Fibroblast of peridontal ligament (primary cell): ENCODE measurements around the gene LRIT2.

Experiments used
- DNase-seq: peaks from one replicate; pipeline ENCODE4 v3.0.0-alpha.2; 2010; ENCODE audit errors: extremely low read depth

Gene LRIT2

GRCh38 chr10:84243759-84244158, 18.4 kb upstream of the LRIT2 start:
- no peak for DNase-seq

GRCh38 chr10:84241185-84241790, 15.9 kb upstream of the LRIT2 start, which contains the start of gene LRIT1:
Gene LRIT1 (minus strand): TSS chr10:84241546. CDS start chr10:84241439, 107 bp downstream.
- DNase-seq: no peak

GRCh38 chr10:84238909-84239308, 13.6 kb upstream of the LRIT2 start:
- DNase-seq: no peak

DNA sequence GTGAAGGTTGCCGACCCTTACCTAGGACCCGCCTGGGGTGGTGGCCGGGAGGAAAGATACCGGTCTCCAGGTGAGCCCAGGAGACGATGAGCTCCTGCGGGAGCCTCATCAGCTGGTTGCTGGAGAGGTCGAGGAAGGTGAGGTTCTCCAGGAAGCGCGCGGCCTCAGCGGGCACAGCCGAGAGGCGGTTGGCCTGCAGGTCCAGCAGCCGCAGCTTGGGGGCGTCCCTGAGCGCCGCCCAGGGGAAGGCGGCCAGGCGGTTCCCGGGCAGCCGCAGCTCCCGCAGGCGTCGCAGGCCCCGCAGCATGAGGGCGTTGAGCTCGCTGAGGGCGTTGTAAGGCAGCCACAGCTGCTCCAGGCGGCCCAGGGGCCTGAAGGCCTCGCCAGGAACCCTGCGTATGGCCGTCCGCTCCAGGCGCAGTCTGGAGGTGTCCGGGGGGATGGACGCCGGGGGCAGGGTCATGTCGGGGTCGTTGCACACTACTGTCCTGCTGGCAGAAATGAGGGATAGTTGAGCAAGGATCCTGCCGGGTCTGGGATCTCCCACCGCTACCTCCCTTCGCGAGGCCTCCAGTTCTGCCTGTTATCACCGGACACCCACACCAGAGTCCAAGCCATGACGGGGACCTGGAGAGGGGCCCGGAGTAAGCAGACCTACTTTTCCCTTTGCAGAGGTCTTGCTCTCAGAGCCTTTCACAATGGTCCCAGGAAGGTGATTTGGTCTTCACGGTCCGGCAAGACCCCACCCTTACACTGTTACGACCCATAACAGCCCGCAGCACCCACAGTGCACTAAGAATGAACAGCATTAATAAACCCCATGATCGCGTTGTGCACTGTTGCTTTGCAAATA, 12.1 kb upstream of the LRIT2 start:
- DNase-seq: no peak

- DNase-seq: no peak
Observed at GRCh38 chr10:84236807-84237198, 11.5 kb upstream of the LRIT2 start.

- no peak for DNase-seq
Observed at GRCh38 chr10:84235096-84235495, 9.8 kb upstream of the LRIT2 start.

- no peak for DNase-seq
Observed at GRCh38 chr10:84234479-84234878, 9.1 kb upstream of the LRIT2 start.

- DNase-seq: no peak
Observed at GRCh38 chr10:84233940-84234339, 8.6 kb upstream of the LRIT2 start.

GRCh38 chr10:84232376-84232775, 7.0 kb upstream of the LRIT2 start:
- no peak for DNase-seq

DNA sequence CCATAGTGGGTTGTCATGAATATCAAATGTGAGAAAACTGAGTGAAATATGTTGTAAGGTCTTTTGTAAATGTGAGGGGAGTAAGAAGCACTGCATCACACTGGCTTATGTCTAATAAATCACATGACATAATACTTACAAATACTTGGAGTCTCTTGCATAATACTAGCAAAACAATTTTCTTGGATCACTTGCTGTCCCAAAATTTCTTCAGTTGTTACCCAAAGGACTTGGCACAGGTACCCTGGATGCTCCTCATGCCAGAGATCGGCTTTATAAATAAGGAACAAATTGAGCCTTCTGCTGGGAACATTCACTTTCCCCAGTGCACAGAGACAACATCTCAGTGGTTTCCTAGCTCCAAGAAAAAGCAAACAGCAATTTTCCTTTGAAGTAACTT, 5.0 kb upstream of the LRIT2 start:
- DNase-seq: no peak

DNA sequence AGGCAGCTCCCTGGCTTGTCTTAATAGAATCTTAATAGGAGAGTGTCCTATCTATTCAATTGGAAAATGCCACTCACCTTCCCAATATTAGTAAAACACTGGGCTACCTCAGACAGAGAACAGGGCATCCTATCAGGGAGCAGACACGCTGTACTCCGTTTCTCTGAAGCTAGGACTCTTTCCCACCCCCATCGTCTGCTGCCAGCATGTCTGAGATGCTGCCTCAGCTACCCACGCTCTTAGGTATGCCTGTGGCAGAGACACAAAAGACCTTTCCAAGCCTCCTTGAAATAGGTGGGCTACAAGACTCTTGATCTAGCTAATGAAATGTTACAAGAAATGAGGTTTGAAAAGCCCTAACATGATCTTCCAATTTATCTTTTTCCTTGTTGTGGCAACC, 2.5 kb upstream of the LRIT2 start:
- DNase-seq: no peak

DNA sequence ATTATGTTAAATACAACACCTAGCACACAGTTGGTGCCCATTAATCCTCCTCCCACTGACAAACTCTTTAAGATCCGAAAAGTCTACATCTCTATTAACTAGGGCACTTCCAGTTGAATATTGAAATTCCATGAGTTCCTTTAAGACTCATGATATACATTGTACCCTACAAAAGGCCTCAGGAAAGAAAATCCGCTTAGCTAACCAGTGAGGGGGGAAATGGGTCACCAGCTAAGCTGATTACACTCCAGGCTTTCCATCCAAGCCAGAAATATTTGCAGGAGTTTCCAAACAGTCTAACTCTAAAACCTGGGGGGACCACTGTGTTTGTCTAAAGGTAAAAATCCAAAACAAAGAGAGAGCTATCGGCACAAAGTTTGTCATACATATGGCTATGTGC, 1.3 kb upstream of the LRIT2 start:
- no peak for DNase-seq

GRCh38 chr10:84224411-84225028, 824 bp downstream of the LRIT2 start:
- no peak for DNase-seq

DNA sequence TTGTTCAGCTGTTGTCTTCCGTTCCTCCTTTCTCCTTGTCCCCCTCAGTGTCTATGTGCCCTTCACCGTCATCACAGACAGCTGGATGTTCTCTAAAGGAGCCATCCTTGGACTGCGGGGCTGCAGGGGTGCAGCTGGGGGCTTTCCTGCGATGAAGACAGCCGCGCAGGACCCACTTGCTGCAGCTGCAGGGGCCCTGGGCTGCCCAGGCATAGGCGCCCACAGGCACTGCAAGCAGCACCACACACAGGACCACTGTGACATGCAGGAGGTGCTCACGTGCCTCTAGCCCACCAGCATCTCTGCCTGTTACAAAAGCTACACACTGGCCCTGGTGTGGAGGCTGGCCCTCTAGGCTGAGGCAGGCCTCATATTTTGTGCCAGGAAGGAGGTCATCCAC, 3.4 kb downstream of the LRIT2 start:
- DNase-seq: no peak

GRCh38 chr10:84217746-84218145, 7.6 kb downstream of the LRIT2 start:
- DNase-seq: no peak

DNA sequence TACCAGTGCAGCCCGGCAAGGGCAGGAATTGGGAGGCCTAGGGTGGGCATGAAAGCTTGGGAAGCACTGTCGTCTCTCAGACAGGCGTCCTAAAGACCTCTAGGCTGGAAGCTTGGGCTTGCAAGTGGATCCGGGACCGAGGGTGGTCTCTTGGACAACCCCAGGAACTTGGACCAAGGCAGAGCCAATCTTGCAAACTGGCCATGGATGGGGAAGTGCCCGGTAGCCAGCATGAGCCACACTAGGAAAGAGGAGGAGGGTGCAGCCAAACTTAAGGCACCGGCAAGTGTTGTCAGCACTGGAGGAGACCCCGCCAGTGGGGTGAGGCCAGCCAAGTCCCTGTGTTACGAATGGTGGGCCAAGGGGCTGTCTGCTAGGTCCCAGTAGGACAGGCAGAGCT, 8.5 kb downstream of the LRIT2 start:
- no peak for DNase-seq

GRCh38 chr10:84214612-84215235, 10.6 kb downstream of the LRIT2 start:
- no peak for DNase-seq

DNA sequence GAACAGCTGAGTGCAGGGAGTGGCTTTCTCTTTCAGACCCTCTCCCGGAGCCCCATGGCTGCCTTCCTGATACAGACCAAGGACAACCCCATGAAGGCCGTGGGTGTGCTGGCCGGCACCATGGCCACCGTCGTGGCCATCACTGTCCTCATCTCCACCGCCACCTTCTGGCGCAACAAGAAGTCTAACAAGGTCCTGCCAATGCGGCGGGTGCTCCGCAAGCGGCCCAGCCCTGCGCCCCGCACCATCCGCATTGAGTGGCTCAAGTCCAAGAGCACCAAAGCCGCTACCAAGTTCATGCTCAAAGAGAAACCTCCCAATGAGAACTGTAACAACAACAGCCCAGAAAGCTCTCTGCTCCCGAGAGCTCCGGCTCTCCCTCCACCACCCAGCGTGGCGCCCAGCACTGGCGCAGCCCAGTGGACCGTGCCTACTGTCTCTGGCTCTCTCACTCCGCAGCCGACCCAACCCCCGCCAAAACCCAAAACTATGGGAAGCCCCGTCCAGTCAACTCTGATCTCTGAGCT, 11.2 kb downstream of the LRIT2 start:
- no peak for DNase-seq

DNA sequence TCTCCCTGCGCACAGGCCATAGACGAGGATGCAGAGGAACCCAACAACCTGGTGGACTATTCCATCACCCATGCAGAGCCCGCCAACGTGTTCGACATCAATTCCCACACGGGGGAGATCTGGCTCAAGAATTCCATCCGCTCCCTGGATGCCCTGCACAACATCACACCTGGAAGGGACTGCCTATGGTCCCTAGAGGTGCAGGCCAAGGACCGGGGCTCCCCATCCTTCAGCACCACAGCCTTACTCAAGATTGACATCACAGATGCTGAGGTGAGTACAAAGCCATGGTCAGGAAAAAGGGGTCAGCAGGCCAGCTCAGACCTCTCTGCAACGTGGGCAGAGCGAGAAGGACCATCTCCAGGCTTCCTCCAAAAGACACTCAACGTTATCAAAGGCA, 12.3 kb downstream of the LRIT2 start:
- DNase-seq: no peak

DNA sequence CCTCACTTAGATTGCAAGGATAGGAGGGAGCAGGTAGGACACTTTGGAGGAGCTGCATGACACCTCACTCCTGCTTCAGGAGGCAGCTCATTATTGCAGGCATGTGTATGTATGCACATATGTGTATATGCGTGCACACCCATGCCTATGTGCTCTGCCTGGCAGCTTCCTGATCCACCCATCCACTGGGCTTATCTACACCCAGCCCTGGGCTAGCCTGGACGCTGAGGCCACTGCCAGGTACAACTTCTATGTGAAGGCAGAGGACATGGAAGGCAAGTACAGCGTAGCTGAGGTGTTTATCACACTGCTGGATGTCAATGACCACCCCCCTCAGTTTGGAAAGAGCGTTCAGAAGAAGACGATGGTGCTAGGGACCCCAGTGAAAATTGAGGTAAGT, 13.3 kb downstream of the LRIT2 start:
- DNase-seq: no peak

DNA sequence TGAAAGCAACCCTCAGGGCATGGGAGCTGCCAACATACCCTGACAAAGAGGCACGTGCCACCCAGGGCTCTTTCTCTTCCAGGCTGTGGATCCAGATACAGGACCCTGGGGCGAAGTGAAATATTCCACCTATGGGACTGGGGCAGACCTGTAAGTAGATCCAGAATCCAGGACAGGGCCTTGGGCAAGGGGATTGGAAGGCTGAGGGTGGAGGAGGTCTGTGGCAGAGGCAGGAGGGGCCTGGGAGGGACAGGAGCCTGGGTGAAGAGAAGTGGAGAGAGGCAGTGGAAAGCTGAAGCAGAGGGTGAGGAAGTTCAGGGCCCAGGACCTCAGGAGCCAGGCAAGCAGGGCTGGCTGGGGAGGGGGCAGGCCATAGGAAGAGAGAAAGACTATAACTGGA, 13.8 kb downstream of the LRIT2 start:
- no peak for DNase-seq

- no peak for DNase-seq
Observed at GRCh38 chr10:84208023-84208422, 17.3 kb downstream of the LRIT2 start.
